ENCODE data around the gene SRRD. TPM values are rescaled to one million over a fixed set of nuclear protein-coding genes. Genes with fewer than 3 reads are reported as not detected.

Gene SRRD
- total and polyA plus RNA-seq, 2 of the 13 experiments (the other 11 are each of a cell fraction or from before 2014, with no cell fraction given), result 22.8 to 36.6 TPM

DNA sequence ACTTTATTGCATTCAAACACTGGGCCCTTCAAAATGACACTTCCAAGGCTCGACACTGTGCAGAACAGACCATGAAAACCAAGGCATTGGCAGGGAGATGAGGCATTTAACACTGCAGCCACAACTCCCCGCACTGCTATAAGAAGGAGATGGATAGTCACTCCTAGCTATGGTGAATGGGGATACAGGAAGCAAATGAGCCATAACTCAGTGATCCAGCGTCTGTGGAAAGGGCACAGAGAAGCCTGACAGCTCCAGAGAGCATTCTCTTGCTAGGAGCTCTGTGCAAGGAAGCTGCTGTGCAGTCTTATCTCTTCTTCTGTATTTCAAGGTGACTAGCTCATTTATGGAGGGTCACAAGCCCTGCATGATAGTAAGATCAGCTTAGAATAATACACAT is 21.0 kb upstream of the SRRD start (continued):
- TF ChIP-seq, protein P1, sequence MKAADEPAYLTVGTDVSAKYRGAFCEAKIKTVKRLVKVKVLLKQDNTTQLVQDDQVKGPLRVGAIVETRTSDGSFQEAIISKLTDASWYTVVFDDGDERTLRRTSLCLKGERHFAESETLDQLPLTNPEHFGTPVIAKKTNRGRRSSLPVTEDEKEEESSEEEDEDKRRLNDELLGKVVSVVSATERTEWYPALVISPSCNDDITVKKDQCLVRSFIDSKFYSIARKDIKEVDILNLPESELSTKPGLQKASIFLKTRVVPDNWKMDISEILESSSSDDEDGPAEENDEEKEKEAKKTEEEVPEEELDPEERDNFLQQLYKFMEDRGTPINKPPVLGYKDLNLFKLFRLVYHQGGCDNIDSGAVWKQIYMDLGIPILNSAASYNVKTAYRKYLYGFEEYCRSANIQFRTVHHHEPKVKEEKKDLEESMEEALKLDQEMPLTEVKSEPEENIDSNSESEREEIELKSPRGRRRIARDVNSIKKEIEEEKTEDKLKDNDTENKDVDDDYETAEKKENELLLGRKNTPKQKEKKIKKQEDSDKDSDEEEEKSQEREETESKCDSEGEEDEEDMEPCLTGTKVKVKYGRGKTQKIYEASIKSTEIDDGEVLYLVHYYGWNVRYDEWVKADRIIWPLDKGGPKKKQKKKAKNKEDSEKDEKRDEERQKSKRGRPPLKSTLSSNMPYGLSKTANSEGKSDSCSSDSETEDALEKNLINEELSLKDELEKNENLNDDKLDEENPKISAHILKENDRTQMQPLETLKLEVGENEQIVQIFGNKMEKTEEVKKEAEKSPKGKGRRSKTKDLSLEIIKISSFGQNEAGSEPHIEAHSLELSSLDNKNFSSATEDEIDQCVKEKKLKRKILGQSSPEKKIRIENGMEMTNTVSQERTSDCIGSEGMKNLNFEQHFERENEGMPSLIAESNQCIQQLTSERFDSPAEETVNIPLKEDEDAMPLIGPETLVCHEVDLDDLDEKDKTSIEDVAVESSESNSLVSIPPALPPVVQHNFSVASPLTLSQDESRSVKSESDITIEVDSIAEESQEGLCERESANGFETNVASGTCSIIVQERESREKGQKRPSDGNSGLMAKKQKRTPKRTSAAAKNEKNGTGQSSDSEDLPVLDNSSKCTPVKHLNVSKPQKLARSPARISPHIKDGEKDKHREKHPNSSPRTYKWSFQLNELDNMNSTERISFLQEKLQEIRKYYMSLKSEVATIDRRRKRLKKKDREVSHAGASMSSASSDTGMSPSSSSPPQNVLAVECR (CRISPR knock-in tag; IDR thresholded peaks at IDR 0.05; ENCODE audit: borderline replicate concordance), result no peak
- TF ChIP-seq FOXA3 (CRISPR knock-in tag; IDR thresholded peaks at IDR 0.05) (no peak), ZNF558 (CRISPR knock-in tag; IDR thresholded peaks at IDR 0.05; ENCODE audit: borderline replicate concordance) (no peak)
- TF ChIP-seq, protein P2, sequence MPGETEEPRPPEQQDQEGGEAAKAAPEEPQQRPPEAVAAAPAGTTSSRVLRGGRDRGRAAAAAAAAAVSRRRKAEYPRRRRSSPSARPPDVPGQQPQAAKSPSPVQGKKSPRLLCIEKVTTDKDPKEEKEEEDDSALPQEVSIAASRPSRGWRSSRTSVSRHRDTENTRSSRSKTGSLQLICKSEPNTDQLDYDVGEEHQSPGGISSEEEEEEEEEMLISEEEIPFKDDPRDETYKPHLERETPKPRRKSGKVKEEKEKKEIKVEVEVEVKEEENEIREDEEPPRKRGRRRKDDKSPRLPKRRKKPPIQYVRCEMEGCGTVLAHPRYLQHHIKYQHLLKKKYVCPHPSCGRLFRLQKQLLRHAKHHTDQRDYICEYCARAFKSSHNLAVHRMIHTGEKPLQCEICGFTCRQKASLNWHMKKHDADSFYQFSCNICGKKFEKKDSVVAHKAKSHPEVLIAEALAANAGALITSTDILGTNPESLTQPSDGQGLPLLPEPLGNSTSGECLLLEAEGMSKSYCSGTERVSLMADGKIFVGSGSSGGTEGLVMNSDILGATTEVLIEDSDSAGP (CRISPR knock-in tag; IDR thresholded peaks at IDR 0.05; ENCODE audit: borderline replicate concordance), result no peak
- TF ChIP-seq, protein P3, sequence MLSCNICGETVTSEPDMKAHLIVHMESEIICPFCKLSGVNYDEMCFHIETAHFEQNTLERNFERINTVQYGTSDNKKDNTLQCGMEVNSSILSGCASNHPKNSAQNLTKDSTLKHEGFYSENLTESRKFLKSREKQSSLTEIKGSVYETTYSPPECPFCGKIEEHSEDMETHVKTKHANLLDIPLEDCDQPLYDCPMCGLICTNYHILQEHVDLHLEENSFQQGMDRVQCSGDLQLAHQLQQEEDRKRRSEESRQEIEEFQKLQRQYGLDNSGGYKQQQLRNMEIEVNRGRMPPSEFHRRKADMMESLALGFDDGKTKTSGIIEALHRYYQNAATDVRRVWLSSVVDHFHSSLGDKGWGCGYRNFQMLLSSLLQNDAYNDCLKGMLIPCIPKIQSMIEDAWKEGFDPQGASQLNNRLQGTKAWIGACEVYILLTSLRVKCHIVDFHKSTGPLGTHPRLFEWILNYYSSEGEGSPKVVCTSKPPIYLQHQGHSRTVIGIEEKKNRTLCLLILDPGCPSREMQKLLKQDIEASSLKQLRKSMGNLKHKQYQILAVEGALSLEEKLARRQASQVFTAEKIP (CRISPR knock-in tag; IDR thresholded peaks at IDR 0.05; ENCODE audit: borderline replicate concordance), result no peak
